Measurements from ENCODE around the gene KIF5A.
"Not testable (repeated sequence)": the region's sequence is repeated elsewhere in the genome, so short reads cannot be mapped to it uniquely, and the experiment has no call there.

The KIF5A gene

GRCh38 chr12:57558864-57559263 lies 9.0 kb downstream of the KIF5A start:
- no peak for DNase-seq (ENCODE audit: low spot score)

- DNase-seq (ENCODE audit: low spot score) = no peak
Measured at GRCh38 chr12:57560516-57560915, 10.7 kb downstream of the KIF5A start.

GRCh38 chr12:57561117-57561516 lies 11.3 kb downstream of the KIF5A start:
- DNase-seq (ENCODE audit: low spot score) = not testable (repeated sequence)

- DNase-seq (ENCODE audit: low spot score) = no peak
Measured at GRCh38 chr12:57563358-57563757, 13.5 kb downstream of the KIF5A start.

- DNase-seq (ENCODE audit: low spot score) = no peak
Measured at GRCh38 chr12:57564178-57564740, 14.4 kb downstream of the KIF5A start.

GRCh38 chr12:57568838-57569237 lies 19.0 kb downstream of the KIF5A start:
- DNase-seq (ENCODE audit: low spot score) = no peak

- DNase-seq (ENCODE audit: low spot score) = no peak
Measured at GRCh38 chr12:57569858-57570257, 20.0 kb downstream of the KIF5A start.

- not testable (repeated sequence) for DNase-seq (ENCODE audit: low spot score)
Measured at GRCh38 chr12:57570438-57570837, 20.6 kb downstream of the KIF5A start.

- no peak for DNase-seq (ENCODE audit: low spot score)
Measured at GRCh38 chr12:57571926-57572762, 22.3 kb downstream of the KIF5A start.

GRCh38 chr12:57574795-57575194 lies 25.0 kb downstream of the KIF5A start:
- DNase-seq (ENCODE audit: low spot score) = no peak

- no peak for DNase-seq (ENCODE audit: low spot score)
Measured at GRCh38 chr12:57575771-57576612, 26.1 kb downstream of the KIF5A start.

DNA sequence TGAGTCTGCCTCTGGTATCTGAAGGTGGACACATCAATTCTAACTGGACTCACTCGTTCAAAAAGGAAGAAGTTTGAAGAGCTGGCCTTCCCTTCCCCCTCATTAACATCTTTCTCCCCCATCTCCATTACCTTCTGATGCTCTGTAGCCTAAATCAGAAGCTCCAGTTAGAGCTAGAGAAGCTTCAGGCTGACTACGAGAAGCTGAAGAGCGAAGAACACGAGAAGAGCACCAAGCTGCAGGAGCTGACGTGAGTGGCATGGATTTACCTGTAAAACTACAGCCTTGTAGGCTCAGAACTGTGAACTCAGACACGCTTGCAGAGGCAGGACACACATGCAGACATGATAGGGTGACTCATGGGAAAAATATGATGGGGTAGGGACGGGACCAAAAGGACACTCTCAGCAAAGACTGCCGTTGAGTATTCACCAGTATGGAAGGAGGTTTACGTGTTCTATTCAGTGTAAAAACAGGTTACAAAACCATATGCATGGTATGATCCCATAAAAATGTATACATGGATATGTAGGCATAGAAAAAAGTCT lies 26.8 kb downstream of the KIF5A start:
- DNase-seq (ENCODE audit: low spot score) = no peak

DNA sequence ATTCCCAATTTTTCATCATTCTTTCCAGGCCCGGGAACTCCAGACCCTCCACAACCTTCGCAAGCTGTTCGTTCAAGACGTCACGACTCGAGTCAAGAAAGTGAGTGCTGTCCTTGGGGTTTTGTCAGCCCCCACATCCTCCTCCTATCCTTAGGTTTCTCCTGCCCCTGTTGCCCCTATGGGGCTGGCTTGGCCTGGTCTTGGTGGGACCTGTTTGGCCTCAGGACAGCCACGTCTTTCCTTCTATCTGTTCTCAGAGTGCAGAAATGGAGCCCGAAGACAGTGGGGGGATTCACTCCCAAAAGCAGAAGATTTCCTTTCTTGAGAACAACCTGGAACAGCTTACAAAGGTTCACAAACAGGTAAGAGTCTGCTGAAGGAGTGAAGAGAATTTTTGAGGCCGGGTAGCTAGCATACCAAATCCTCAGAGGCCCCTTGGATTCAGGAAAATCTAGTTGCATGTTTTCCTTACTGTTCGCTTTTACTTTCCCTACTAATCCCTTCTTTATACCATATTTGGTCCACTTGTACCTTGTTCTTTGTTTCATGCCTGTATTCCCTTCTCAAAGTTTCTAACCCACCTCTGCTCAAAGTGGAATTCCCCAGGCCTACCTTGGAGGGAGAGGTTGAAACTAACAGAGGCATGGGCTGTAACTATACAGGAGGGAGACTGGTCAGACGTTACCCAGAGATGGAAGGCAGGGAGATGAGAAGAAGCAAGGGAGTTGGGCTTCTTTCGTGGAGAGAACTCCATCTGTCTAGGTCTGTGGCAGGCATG lies 28.3 kb downstream of the KIF5A start:
- no peak for DNase-seq (ENCODE audit: low spot score)

DNA sequence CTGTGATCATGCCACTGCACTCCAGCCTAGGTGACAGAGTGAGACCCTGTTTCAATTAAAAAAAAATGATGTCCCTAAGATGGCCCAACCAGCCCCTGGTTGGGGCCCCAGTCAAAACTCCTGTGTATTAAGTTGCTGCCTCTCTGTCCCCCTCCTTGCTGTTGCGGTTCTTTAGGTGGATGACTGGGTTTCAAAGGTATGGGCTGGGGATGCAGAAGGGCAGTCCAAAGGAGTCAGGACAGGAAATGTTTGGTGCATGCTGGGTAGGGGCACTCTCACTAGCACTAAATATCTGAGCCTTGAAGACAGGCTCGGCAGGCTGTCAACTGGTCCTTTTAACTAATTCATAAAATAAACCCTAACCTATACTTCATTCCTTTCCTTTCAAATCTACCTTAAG lies 29.2 kb downstream of the KIF5A start:
- no peak for DNase-seq (ENCODE audit: low spot score)

DNA sequence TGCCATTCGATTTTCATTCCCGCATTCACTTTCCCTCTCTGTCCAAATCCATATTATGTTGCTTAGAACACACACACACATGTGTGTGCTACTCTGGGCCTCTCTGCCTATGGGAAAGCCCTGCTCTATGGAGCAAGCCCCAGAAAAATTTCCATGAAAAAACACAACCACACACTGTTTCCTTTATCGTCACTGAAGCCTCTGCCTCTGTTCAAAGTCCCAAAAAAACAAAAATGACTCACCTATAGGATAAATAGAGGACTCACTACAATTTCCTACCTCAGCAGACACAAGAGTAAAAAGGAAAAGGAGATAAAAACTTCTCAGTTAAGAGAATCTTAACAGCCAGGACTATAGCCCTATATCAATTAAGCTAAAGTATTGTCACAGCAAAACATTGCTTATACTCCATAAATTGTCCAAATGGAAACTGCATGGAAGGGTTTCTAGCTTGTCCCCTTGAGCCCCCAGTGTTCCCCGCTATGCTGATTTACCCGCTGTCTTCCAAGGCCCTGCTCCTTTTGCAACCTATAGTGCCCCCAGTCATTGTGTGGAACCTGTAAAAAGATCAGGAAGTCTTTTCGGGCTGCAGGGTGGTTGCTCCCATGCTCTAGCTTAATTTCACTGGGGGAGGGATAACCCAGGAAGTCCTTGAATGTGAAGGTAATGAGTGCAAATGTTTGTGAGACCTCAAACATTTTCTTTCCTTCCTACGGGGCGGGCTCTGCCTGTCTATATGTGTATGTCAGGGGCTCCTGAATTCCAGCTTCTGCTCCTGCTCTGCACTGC lies 30.0 kb downstream of the KIF5A start:
- no peak for DNase-seq (ENCODE audit: low spot score)

- no peak for DNase-seq (ENCODE audit: low spot score)
Measured at GRCh38 chr12:57580466-57580795, 30.6 kb downstream of the KIF5A start.

DNA sequence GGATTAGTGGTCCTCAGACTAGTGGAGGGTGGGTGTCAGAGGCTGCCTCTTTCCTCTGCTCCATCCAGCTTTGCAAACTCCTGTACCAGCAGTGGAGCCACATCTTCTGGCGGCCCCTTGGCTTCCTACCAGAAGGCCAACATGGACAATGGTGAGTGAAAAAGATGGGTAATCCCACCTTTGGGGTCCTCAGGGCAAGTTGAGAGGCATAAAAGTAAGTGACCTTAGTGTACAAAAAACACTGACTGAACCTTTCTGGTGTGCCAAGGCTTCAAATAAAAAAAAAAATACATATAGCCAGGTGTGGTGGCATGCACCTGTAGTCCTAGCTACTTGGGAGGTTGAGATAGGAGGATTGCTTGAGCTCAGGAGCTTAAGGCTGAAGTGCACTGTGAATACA lies 32.0 kb downstream of the KIF5A start:
- no peak for DNase-seq (ENCODE audit: low spot score)

DNA sequence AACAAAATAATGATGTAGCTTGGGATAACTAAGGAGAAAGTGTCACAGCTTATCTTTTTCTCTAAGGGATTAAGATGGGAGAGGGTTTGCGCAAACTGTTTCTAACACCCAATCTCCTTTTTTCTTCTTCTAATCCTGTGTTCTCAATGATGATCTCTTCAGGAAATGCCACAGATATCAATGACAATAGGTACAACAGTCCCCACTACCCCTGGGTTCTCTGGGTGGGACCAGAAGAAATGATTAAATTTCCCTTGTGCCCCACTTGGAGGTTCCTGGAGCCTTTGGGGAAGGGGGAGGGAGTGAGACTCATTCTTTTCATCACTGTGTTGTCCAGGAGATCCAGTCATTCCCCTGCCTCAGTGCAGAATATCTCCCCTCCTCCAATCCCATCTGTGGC lies 32.6 kb downstream of the KIF5A start:
- DNase-seq (ENCODE audit: low spot score) = no peak

- DNase-seq (ENCODE audit: low spot score) = peak; percentile 94
Measured at GRCh38 chr12:57583008-57583831, 33.4 kb downstream of the KIF5A start.

DNA sequence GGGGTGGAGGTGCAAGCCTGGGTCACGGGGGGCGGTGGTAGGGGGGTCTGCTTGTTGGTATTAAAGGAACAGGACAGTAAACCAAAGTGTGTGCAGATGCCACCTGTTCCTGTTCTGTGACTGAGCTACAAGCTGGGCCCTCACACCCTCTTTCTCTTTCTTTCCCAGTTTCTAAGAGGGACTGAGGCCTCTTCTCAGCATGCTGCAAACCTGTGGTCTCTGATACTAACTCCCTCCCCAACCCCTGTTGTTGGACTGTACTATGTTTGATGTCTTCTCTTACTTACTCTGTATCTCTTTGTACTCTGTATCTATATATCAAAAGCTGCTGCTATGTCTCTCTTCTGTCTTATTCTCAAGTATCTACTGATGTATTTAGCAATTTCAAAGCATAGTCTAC lies 34.2 kb downstream of the KIF5A start:
- DNase-seq (ENCODE audit: low spot score) = no peak

Data from iPS-NIHi11 (cell line).